Tongue (tissue), 2 donors: Measurements from ENCODE around the gene KCNMB3. TPM values are rescaled to one million over a fixed set of nuclear protein-coding genes. Genes with fewer than 3 reads are reported as not detected.
"Not testable (repeated sequence)": the region's sequence is repeated elsewhere in the genome, so short reads cannot be mapped to it uniquely, and the experiment has no call there.

Source experiments
- DNase-seq: peaks from one replicate; pipeline ENCODE4 v3.0.0-alpha.2; 2015
- total RNA-seq: library from RNA; depleted of rRNA; stranded (reverse); fragments of >200 nt; gene quantifications from one replicate; pipeline ENCODE4 v1.2.3, GENCODE V29; 2014

Gene KCNMB3
- 3.9 TPM for total RNA-seq

DNA sequence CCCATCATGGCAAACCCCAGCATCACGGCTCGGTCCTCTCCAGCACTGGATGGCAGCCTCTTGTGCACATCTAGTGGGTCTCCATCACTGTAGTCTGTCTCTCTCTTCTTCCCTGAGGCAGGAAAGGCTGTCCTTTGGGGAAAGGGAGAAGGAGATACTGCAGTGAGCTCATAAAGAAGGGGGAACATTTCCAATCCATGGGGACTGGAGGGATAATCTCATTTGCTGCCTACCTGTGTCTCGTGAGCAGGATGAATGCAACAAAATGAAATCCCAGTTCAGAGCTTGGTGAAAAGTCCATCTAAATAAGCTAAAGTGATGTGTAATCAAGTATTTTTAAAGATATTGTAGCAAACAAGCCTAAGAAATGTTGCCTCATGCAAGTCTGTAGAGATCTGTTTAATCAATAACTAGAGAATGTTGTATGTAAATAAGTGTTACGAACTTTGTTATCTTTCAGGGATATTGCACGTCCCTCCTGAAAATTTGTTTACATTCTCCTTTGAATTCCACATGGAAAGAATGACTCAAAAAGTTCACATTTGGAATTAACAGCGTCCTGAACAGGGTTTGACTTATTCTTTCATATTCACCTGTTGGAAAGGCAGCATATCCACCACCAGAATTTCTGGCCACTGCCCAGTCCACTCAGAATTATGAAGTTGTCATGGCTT lies at the start of gene KCNMB3:
Gene KCNMB3 (minus strand): TSS at position 312 of the 674 bp plus-strand sequence. CDS start 124 bp downstream, at position 188.
- no peak for DNase-seq

DNA sequence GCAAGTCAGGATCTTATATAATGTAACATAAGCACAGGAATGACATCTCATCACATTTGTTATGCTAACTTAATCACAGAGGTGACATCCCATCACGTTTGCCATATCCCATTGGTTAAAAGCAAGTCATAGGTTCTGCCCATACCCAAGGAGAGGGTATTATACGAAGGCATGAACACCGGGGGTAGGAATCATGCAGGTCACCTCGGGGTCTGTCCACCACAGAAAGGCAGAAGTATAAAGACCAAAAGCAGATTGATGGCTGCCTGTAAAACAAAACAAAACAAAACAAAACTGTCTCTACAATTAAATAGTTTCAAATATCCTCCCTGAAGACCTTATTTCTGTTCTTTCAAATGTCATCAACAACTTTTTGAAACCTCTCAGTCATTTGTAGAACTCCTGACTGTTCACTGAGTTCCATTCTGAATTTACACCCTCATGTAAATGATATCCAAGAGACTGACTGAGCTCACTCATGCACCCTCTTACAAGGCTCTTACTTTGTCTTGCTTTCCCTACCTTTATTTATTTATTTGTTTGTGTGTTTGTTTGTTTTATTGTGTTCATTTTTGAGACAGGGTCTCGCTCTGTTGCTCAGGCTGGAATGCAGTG lies 49.2 kb upstream of the KCNMB3 start:
- no peak for DNase-seq

DNA sequence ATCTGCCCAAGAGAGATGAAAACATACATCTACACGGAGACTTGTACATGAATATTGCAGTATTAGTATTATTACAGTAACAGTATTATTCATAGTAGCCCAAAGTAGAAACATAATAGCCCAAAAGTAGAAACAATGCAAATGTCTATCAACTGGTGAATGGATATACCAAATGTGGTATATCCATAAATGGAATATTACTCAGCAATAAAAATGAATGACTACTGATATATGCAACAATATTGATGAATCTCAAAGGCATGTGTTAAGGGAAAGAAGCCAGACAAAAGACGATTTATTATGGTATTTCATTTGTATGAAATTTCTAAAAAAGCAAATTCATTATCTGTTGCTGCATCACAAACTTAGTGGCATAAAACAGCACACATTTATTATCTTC lies 48.4 kb upstream of the KCNMB3 start:
- DNase-seq, result no peak

DNA sequence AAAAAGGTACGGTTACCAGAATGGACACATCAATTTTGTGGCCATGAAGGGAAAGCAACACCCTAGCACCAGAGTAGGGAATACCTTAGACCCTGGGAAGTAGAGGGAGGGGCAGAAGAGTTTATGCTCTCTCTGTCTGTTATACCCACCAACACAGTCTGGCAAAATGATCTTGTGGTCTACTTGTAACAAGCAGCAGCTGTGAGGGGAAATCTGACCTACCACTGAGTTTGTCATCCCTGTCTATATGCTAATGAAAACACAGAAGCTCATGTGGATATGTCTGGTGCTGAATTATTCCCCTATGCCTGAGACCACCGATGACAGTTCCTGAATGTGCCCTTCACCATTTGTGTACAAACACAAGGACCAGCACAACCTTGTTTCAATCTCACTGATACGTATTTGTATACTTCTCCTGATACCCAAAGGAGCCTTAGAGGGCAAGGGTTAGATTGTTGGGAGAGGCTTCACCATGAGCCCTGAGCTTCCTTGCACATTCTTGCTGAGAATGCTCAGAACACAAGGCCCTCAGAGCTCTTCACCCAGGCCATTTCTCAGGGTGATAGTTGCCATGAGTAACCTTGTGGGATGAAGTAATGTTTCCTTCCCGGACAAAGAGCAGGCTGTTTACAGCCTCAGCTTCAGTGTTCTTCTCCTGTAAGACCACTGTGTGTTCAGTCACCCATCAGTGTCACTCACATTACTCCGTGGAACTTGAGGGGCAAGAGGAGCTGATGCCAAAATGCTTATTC lies 47.2 kb upstream of the KCNMB3 start:
- DNase-seq, result peak; percentile 20

GRCh38 chr3:179292450-179292849 lies 41.5 kb upstream of the KCNMB3 start:
- DNase-seq, result no peak

GRCh38 chr3:179289295-179289694 lies 38.4 kb upstream of the KCNMB3 start:
- DNase-seq, result no peak

GRCh38 chr3:179288845-179289244 lies 37.9 kb upstream of the KCNMB3 start:
- DNase-seq, result no peak

DNA sequence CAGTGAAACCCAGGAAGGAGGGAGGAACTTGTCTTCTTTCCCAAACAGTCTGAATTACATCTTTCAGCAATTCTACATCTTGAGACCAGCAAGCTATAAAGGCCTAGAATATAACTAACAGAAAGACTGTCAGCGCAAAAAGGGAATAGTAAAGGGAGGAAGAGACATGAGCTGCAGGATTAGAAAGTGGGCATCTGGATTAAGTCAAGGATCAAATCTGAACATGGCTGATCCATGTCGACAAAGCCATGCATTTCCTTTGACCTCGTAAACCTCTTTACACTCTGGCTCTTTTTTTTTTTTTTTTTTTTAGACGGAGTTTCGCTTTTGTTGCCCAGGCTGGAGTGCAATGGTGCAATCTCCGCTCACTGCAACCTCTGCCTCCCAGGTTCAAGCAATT lies 35.4 kb upstream of the KCNMB3 start:
- DNase-seq, result no peak

DNA sequence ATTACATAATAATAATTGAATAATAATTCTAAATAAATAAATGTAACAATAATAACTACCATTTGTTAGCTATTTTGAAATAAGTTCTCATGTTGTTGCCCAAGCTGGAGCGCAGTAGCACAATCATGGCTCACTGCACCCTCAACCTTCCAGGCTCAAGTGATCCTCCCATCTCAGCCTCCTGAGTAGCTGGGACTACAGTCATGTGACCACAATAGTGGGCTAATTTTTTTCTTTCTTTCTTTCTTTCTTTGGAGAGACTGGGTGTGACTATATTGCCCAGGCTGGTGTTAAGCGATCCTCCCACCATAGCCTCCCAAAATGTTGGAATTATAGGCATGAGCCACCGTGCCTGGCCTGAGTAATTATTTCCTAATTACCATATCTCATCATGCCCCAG lies 30.9 kb upstream of the KCNMB3 start:
- DNase-seq, result no peak

DNA sequence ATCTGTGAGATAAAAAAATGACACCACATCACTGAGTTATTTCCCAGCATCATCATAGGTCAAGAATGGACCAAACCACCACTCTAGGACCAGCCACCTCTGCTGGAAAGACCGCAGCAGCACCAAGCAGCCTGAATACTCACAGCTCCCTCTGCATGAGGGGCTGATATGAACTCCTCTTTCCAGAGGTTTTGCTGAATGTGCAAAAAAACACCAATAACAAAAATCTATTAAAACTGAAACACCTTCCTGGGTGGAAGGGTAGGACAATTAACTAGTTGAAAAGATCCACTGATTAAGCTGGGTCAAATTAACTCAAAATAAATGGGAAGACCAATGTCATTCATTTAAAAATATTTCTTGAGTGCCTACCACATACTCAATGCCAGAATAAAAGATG lies 28.9 kb upstream of the KCNMB3 start:
- DNase-seq, result no peak

DNA sequence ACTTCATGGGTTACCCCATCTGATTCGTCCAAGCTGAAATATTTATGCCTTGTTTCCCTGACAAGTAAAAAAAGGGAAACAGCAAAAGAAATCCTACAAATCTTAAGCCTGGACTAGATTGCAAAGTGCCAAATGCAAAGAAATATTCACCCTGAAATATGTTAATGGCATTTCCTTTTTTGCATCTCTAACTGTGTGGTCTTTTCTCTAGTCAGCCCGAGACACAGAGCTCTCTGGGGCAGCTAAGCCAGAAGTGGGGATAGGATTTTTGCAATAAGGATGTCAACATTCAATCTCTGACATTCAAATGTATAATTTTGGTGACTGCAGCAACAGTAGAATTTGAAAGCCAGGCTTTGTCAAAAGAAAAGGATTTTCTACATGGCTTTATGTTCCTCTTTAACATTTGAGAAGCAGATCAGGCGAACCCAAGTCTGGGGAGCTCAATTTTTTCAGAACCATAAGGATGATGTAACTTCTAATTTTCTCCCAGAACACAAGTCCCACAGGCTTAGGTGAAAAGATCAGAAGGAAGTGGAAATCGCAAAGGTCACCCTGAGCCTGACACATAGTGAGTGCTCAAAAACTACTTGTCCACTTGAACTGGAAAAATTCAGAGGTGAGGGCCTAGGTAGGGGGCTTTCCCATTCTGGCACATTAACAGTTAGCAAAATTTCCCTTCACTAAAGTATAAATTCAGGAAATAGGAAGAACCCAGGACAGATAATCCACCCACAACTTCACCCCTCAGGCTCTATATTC lies 28.2 kb upstream of the KCNMB3 start:
- no peak for DNase-seq

DNA sequence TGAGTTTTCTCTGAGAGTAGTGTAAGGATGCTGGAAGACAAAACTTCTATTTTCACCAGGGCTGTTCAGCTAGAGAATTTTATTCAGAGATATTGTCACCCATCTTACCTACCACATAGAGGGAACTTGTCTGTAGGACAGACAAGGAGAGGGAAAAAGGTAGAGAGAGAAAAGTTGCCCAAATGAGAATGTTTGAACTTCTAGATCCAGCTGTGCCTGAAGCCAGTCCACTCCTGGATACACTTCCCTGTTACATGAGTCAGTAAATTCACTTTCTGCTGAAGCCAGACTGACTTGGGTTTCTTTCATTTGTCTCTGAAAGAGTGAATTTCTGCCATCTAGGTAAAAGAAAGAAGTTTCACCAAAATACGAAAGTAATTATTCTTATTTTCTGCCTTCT lies 27.2 kb upstream of the KCNMB3 start:
- DNase-seq, result no peak

DNA sequence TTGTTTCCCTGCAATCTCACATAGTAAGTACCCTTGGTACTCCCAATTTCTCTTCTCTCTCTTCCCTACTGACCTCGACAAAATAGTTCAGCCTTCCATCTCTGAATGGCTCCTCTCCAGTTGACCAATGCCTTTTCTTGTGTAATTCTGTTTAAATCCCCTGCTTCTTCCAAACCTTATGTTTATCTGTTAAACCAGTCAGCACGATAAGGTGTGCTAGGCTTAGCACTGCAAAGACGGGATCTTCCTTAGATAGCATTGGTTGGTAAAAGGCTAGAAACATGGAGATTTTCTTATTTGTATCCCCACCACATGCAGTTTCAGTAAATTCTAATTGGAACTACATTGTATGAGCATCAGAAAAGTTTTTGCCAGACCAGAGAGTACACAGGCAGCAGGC lies 25.8 kb upstream of the KCNMB3 start:
- no peak for DNase-seq

DNA sequence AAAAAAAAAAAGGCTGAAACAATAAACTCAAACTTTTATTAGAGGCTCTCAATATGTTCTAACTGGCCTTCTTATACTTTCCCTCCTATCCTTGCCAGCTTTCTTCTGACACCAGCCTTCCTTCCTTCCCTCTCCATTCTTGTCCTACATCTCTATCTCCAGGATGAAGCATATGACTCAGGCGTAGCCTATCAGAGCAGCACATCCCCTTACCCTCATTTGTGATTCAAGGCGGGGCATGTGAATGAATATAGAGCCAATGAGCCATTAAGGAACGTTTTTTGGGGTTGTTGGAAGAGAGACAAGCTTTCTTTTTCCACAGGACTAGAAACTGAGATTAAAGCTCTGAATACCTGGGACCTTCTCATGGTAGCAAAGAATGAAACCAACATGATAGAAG lies 25.1 kb upstream of the KCNMB3 start:
- no peak for DNase-seq

- DNase-seq, result not testable (repeated sequence)
Measured at GRCh38 chr3:179274434-179274833, 23.5 kb upstream of the KCNMB3 start.

- no peak for DNase-seq
Measured at GRCh38 chr3:179272385-179272784, 21.5 kb upstream of the KCNMB3 start.

GRCh38 chr3:179269152-179269707 lies 18.3 kb upstream of the KCNMB3 start:
- DNase-seq, result no peak

DNA sequence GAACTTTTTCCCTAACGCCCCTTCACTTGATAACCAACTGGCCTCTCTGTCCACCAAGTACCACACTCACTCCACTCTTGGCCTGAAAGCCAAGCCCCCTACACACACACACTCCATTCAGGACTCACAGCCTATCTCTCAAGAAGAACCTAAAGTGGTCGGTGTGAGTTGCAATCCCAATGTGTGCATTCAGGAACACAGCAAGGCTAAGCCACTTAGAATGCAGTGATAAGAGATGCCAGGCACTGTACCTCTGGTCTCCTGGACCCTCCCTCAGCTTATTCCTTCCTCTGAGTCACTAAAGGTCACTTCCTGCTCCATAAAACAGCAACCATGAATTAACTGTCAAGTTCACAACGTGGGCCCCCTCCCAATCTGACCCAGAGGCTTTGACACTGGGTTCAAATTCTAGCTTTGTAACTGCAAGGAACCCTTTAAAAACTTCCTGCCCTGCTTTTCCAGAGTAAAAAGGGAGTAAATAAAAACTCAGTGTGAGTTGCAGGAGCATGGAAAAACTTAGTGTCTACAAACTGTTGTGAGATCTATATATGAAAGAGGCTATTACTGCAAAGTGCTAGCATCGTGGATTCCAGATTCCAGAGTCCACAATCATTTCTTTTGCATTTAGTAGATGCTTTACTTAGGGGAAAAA lies 17.6 kb upstream of the KCNMB3 start:
- no peak for DNase-seq

DNA sequence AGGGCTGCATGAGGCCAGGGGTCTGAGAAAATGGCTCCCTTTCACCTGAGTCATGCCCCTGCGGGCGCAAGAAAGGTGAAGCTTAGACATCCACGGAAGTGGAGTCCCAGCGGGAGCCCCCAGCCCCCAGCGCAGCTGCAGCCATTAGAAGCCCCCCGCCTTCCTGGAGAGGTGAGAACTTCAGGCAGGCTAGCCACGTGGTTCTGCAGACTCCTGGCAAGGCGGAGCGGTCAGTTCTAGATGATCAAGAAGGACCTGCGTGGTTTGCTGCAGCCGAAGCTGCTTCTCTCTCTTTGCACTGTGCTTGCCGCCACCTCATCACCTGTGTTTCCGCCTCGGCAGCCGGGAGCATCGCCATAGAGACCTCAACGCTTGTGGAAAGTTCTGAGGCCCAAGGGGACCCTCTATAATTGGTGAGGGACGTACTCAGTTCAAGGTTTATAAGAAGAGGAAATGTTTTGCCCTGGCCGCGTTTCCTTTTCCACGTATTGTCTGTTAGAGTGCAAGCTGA lies 15.8 kb upstream of the KCNMB3 start:
- no peak for DNase-seq

- no peak for DNase-seq
Measured at GRCh38 chr3:179265875-179266274, 15.0 kb upstream of the KCNMB3 start.

- DNase-seq, result no peak
Measured at GRCh38 chr3:179265092-179265491, 14.2 kb upstream of the KCNMB3 start.

DNA sequence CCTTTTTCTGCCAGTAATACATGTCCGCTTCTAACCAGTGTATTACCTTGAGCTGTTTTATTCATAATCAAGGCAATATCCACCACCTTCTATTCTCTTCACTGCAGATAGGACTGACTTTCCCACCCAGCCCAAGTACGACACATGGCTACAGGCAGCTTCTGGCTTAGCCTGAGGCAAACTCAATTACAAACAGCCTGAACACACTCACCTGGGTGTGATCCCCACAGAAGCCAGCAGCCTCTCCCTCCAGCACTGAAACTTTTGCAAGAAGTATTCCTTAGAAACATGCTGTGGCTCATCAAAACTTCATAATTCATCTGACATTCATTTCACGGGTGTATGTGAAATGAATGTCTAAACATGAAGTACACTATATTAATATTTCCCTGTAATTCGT lies 13.5 kb upstream of the KCNMB3 start:
- DNase-seq, result no peak
